Natural killer cell (primary cell): ENCODE results near the gene OBSCN. TPM values are rescaled to one million over a fixed set of nuclear protein-coding genes. Genes with fewer than 3 reads are reported as not detected.
A peak's percentile ranks its signal among the peaks of the same experiment; 100 is the strongest.

Experiments
- ATAC-seq, 3 donors: fragments of 150-1000 bp in 2 of 3; fragments of 200-7000 bp in 1 of 3; cut with Tn5 transposase; 1 replicate in 1 of 3; 2 replicates in 2 of 3; pipeline ENCODE4 v1.10.0; 2021; ENCODE audit warnings: mild to moderate bottlenecking in 2 of 3, moderate library complexity in 2 of 3
- DNase-seq, 2 donors: peaks; one replicate each; pipeline versions ENCODE4 v3.0.0 to v3.0.0-alpha.2; 2013 to 2021; ENCODE audit warnings: mixed read lengths in 1 of 2
- H3K27ac ChIP-seq: one replicate; pipeline ENCODE4 v1.5.1; 2013; ENCODE audit warnings: mild to moderate bottlenecking, low read length
- H3K27me3 ChIP-seq: one replicate; pipeline ENCODE4 v1.6.1; 2013; ENCODE audit warnings: low read length; ENCODE audit not compliant: control insufficient read depth, insufficient read depth
- H3K36me3 ChIP-seq: one replicate; pipeline ENCODE4 v1.6.1; 2013; ENCODE audit warnings: low read length; ENCODE audit not compliant: control insufficient read depth, insufficient read depth
- H3K4me1 ChIP-seq: one replicate; pipeline ENCODE4 v1.6.1; 2013; ENCODE audit warnings: low read length; ENCODE audit not compliant: control insufficient read depth, insufficient read depth
- H3K4me3 ChIP-seq: one replicate; pipeline ENCODE4 v1.5.1; 2013; ENCODE audit warnings: low read length
- H3K9me3 ChIP-seq: one replicate; pipeline ENCODE4 v1.6.1; 2013; ENCODE audit warnings: low read length; ENCODE audit not compliant: control insufficient read depth, insufficient read depth
- H3K27ac Mint-ChIP-seq, 2 donors: one replicate each; pipeline ENCODE4 v1.8.0; 2022; ENCODE audit warnings: mild to moderate bottlenecking in 2 of 2, mixed read lengths in 2 of 2, moderate library complexity in 1 of 2
- H3K27me3 Mint-ChIP-seq, 2 donors: one replicate each; pipeline ENCODE4 v1.8.0; 2022; ENCODE audit warnings: low read depth in 2 of 2, mixed read lengths in 2 of 2
- H3K36me3 Mint-ChIP-seq: one replicate; pipeline ENCODE4 v1.8.0; 2022; ENCODE audit warnings: mixed read lengths
- H3K4me1 Mint-ChIP-seq, 2 donors: one replicate each; pipeline ENCODE4 v1.8.0; 2022; ENCODE audit warnings: mixed read lengths in 2 of 2
- H3K4me3 Mint-ChIP-seq: one replicate; pipeline ENCODE4 v1.8.0; 2022; ENCODE audit warnings: mild to moderate bottlenecking, moderate library complexity, mixed read lengths
- H3K9me3 Mint-ChIP-seq, 2 donors: one replicate each; pipeline ENCODE4 v1.8.0; 2022; ENCODE audit warnings: mixed read lengths in 2 of 2
- CTCF ChIP-seq: fragments of 200-600 bp; IDR thresholded peaks from one replicate; pipeline ENCODE4 v1.8.0; 2022; ENCODE audit warnings: antibody characterized with exemption
- WGBS: methylation state at CpG from one replicate; pipeline ENCODE4 v1.1.7; 2013; ENCODE audit warnings: missing lambda C conversion rate; ENCODE audit not compliant: insufficient coverage; 5-methylcytosine and 5-hydroxymethylcytosine counted together
- intact Hi-C: fragments of 100-400 bp; cut with micrococcal nuclease; formaldehyde crosslinking; loops from one replicate; pipeline ENCODE4 v1.14.2; 2022
- total RNA-seq, 4 donors: library from RNA; stranded (reverse); fragments of 120-200 nt in 1 of 4; gene quantifications; one replicate each; pipeline versions ENCODE4 v1.2.3 to v1.2.4, GENCODE V29; 2013 to 2022

The OBSCN gene
- total RNA-seq, 3 donors from 2014 or later (not counting 1 experiment from before 2014, with no cell fraction given) = 9.6 to 30.0 (median 14.3) TPM

GRCh38 chr1:228168563-228169270 is 39.1 kb upstream of the OBSCN start:
- 85% methylated on average over 11 of the region's 12 CpGs for WGBS

GRCh38 chr1:228169345-228169744 is 38.5 kb upstream of the OBSCN start:
- intact Hi-C loops = loop anchor here (5.0 kb wide), 1 partner anchor 87 kb away; the partner anchor contains the start of gene ARF1
- Mint-ChIP-seq H3K27me3 (no peaks in the 10 kb centered on the region), H3K4me1 (peaks cover 37 to 42% of the 10 kb centered on the region in 2 donors), H3K9me3 (no peaks in the 10 kb centered on the region), H3K36me3 (no peaks in the 10 kb centered on the region), H3K27ac (peak overlapping the region; percentile 61 to 74), H3K4me3 (no peak overlapping the region)
- no peaks in the 10 kb centered on the region for H3K27me3 ChIP-seq
- no peak overlapping the region for H3K27ac ChIP-seq
- H3K4me3 ChIP-seq = no peak overlapping the region
- ATAC-seq (no peak), DNase-seq (no peak)
- TF ChIP-seq CTCF = no peak
- no peaks in the 10 kb centered on the region for H3K36me3 ChIP-seq
- peaks cover 21% of the 10 kb centered on the region for H3K4me1 ChIP-seq
- H3K9me3 ChIP-seq = no peaks in the 10 kb centered on the region
- WGBS = 82% methylated on average over 2 of the region's 2 CpGs

More at GRCh38 chr1:228168563-228169270, 39.1 kb upstream of the OBSCN start:
- Histone ChIP-seq H3K4me3 (no peak overlapping the region), H3K36me3 (no peaks in the 10 kb centered on the region), H3K27ac (no peak overlapping the region), H3K4me1 (peaks cover 22% of the 10 kb centered on the region), H3K9me3 (no peaks in the 10 kb centered on the region), H3K27me3 (no peaks in the 10 kb centered on the region)
- no peaks in the 10 kb centered on the region for H3K36me3 Mint-ChIP-seq
- TF ChIP-seq CTCF = no peak
- H3K4me1 Mint-ChIP-seq = peaks cover 41 to 44% of the 10 kb centered on the region in 2 donors
- no peak overlapping the region for H3K4me3 Mint-ChIP-seq
- no peak for ATAC-seq
- intact Hi-C loops = loop anchor here (5.0 kb wide), 1 partner anchor 86 kb away; the partner anchor contains the start of gene ARF1
- no peaks in the 10 kb centered on the region for H3K9me3 Mint-ChIP-seq
- no peak for DNase-seq
- H3K27ac Mint-ChIP-seq = peak overlapping the region; percentile 61 to 74
- no peaks in the 10 kb centered on the region for H3K27me3 Mint-ChIP-seq

DNA sequence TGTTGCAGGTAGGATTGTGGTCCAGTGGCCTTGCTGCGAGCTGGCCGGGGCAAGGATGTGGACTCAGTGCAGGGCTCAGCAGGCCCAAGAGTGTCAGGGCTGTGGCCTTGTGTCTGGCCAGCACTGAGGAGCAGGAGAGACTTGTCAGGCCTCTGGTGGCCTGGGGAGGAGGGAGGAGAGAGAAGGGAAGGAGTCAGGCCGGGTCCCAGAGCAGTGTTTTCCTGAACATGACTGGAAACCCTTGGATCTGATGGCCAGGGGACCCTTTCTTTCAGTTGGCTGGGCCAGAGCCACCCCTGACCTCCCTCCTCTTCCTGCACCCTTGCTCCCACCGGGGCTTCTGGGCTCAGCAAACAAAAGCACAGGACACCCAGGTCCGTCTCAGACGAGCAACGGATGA is 37.2 kb upstream of the OBSCN start:
- 94% methylated on average over 7 of the region's 7 CpGs for WGBS
- intact Hi-C loops = no loop called here
- no peak for DNase-seq

More for the DNA sequence above, 37.2 kb upstream of the OBSCN start:
- H3K9me3 ChIP-seq = peaks cover 2% of the 10 kb centered on the region
- Mint-ChIP-seq H3K9me3 (no peaks in the 10 kb centered on the region), H3K4me3 (no peak overlapping the region), H3K4me1 (peaks cover 27 to 32% of the 10 kb centered on the region in 2 donors), H3K27me3 (no peaks in the 10 kb centered on the region), H3K27ac (peak overlapping the region in 1 of 2 donors; percentile 58), H3K36me3 (no peaks in the 10 kb centered on the region)
- peaks cover 11% of the 10 kb centered on the region for H3K4me1 ChIP-seq
- H3K4me3 ChIP-seq = no peak overlapping the region
- TF ChIP-seq CTCF = no peak
- no peak overlapping the region for H3K27ac ChIP-seq
- H3K27me3 ChIP-seq = no peaks in the 10 kb centered on the region
- ATAC-seq = no peak
- peaks cover 2% of the 10 kb centered on the region for H3K36me3 ChIP-seq
